ENCODE results near the gene SDHAF1. TPM values are rescaled to one million over a fixed set of nuclear protein-coding genes. Genes with fewer than 3 reads are reported as not detected.

Gene SDHAF1
- total RNA-seq, 3 donors from 2014 or later = 18.1 to 22.0 (median 19.1) TPM

GRCh38 chr19:35958660-35959039 is 36.3 kb upstream of the SDHAF1 start:
- no peak for ATAC-seq
- H3K4me1 ChIP-seq (ENCODE audit: low read depth) = peaks cover 4% of the 10 kb centered on the region
- DNase-seq = no peak
- TF ChIP-seq CTCF (IDR thresholded peaks at IDR 0.05) = no peak
- no peaks in the 10 kb centered on the region for H3K9me3 ChIP-seq
- H3K4me3 ChIP-seq = no peak overlapping the region
- intact Hi-C loops (cut with DNase I, micrococcal nuclease) = no loop called here
- no peaks in the 10 kb centered on the region for H3K36me3 ChIP-seq (ENCODE audit: low read depth)

GRCh38 chr19:35959040-35959967 is 35.7 kb upstream of the SDHAF1 start:
- DNase-seq (peak; percentile 36 to 82 (median 68)), ATAC-seq (peak; percentile 96)
- peak; percentile 19 for TF ChIP-seq CTCF (IDR thresholded peaks at IDR 0.05)
- no peaks in the 10 kb centered on the region for H3K36me3 ChIP-seq (ENCODE audit: low read depth)
- intact Hi-C loops (cut with DNase I, micrococcal nuclease) = no loop called here
- H3K4me3 ChIP-seq = no peak overlapping the region
- H3K4me1 ChIP-seq (ENCODE audit: low read depth) = peaks cover 4% of the 10 kb centered on the region
- H3K9me3 ChIP-seq = no peaks in the 10 kb centered on the region

- no peak for TF ChIP-seq CTCF (IDR thresholded peaks at IDR 0.05)
- Histone ChIP-seq H3K36me3 (ENCODE audit: low read depth) (no peaks in the 10 kb centered on the region), H3K4me3 (no peak overlapping the region), H3K9me3 (no peaks in the 10 kb centered on the region), H3K4me1 (ENCODE audit: low read depth) (peaks cover 4% of the 10 kb centered on the region)
- intact Hi-C loops (cut with DNase I, micrococcal nuclease) = no loop called here
- ATAC-seq (no peak), DNase-seq (no peak)
Observed at GRCh38 chr19:35959968-35960320, 35.0 kb upstream of the SDHAF1 start.

- Histone ChIP-seq H3K36me3 (ENCODE audit: low read depth) (no peaks in the 10 kb centered on the region), H3K4me3 (no peak overlapping the region), H3K9me3 (no peaks in the 10 kb centered on the region), H3K4me1 (ENCODE audit: low read depth) (peaks cover 4% of the 10 kb centered on the region)
- no peak for TF ChIP-seq CTCF (IDR thresholded peaks at IDR 0.05)
- ATAC-seq (no peak), DNase-seq (no peak)
- intact Hi-C loops (cut with DNase I, micrococcal nuclease) = no loop called here
Observed at GRCh38 chr19:35960432-35960972, 34.5 kb upstream of the SDHAF1 start.

- peaks cover 4% of the 10 kb centered on the region for H3K4me1 ChIP-seq (ENCODE audit: low read depth)
- intact Hi-C loops (cut with DNase I, micrococcal nuclease) = no loop called here
- H3K4me3 ChIP-seq = no peak overlapping the region
- DNase-seq (peak in 1 of 3 donors; percentile 55), ATAC-seq (no peak)
- no peaks in the 10 kb centered on the region for H3K9me3 ChIP-seq
- no peak for TF ChIP-seq CTCF (IDR thresholded peaks at IDR 0.05)
- H3K36me3 ChIP-seq (ENCODE audit: low read depth) = no peaks in the 10 kb centered on the region
Observed at GRCh38 chr19:35963514-35963913, 31.5 kb upstream of the SDHAF1 start.

Measured in mucosa of descending colon (tissue), 3 donors.